CD4-positive, alpha-beta T cell treated with Interleukin-2 at 100 ng/mL for 4 hours (primary cell): ENCODE results near the gene TGFB3.
A peak's percentile ranks its signal among the peaks of the same experiment; 100 is the strongest.
"Not testable (repeated sequence)": the region's sequence is repeated elsewhere in the genome, so short reads cannot be mapped to it uniquely, and the experiment has no call there.

ENCODE experiments used
- DNase-seq: peaks from one replicate; pipeline ENCODE4 v3.0.0-alpha.2; 2020; ENCODE audit warnings: low spot score

Gene TGFB3

GRCh38 chr14:75981426-75982265, at the start of gene TGFB3:
TGFB3 (minus strand) TSS chr14:75981995; CDS start chr14:75980893, 1,102 bp downstream.
- DNase-seq, result peak; percentile 60

GRCh38 chr14:76024211-76024907, 42.6 kb upstream of the TGFB3 start:
- no peak for DNase-seq

- DNase-seq, result no peak
Observed at GRCh38 chr14:76023757-76024156, 42.0 kb upstream of the TGFB3 start.

GRCh38 chr14:76022991-76023390, 41.2 kb upstream of the TGFB3 start:
- DNase-seq, result no peak

GRCh38 chr14:76019676-76020075, 37.9 kb upstream of the TGFB3 start:
- DNase-seq, result no peak

GRCh38 chr14:76015668-76016067, 33.9 kb upstream of the TGFB3 start:
- DNase-seq, result no peak

GRCh38 chr14:76015191-76015590, 33.4 kb upstream of the TGFB3 start:
- no peak for DNase-seq

- no peak for DNase-seq
Observed at GRCh38 chr14:76012354-76012753, 30.6 kb upstream of the TGFB3 start.

- DNase-seq, result no peak
Observed at GRCh38 chr14:76011930-76012329, 30.1 kb upstream of the TGFB3 start.

- not testable (repeated sequence) for DNase-seq
Observed at GRCh38 chr14:76009627-76010026, 27.8 kb upstream of the TGFB3 start.

- no peak for DNase-seq
Observed at GRCh38 chr14:76007852-76008251, 26.1 kb upstream of the TGFB3 start.

- DNase-seq, result no peak
Observed at GRCh38 chr14:76007379-76007778, 25.6 kb upstream of the TGFB3 start.

GRCh38 chr14:76006253-76006652, 24.5 kb upstream of the TGFB3 start:
- DNase-seq, result no peak

GRCh38 chr14:76002383-76002782, 20.6 kb upstream of the TGFB3 start:
- no peak for DNase-seq

- DNase-seq, result no peak
Observed at GRCh38 chr14:75999511-76000190, 17.9 kb upstream of the TGFB3 start.

- DNase-seq, result no peak
Observed at GRCh38 chr14:75996488-75996887, 14.7 kb upstream of the TGFB3 start.

GRCh38 chr14:75995372-75996041, 13.7 kb upstream of the TGFB3 start:
- no peak for DNase-seq

GRCh38 chr14:75993567-75994041, 11.8 kb upstream of the TGFB3 start:
- DNase-seq, result no peak

- DNase-seq, result no peak
Observed at GRCh38 chr14:75991753-75992152, 10.0 kb upstream of the TGFB3 start.

GRCh38 chr14:75990297-75990696, 8.5 kb upstream of the TGFB3 start:
- DNase-seq, result no peak

- DNase-seq, result no peak
Observed at GRCh38 chr14:75989134-75989533, 7.3 kb upstream of the TGFB3 start.
